Testis (tissue), 3 donors: ENCODE results near the gene RPE. TPM values are rescaled to one million over a fixed set of nuclear protein-coding genes. Genes with fewer than 3 reads are reported as not detected.

Source experiments
- DNase-seq: peaks from one replicate; pipeline ENCODE4 v3.0.0-alpha.2; 2019
- H3K27ac ChIP-seq, 2 donors: fragments of 200-600 bp; sonication (generic); one replicate each; pipeline ENCODE4 v1.5.1; 2019
- H3K27me3 ChIP-seq: fragments of 200-600 bp; sonication (generic); one replicate; pipeline ENCODE4 v1.5.1; 2019
- H3K36me3 ChIP-seq: fragments of 200-600 bp; sonication (generic); one replicate; pipeline ENCODE4 v1.5.1; 2017; ENCODE audit warnings: low read depth; ENCODE audit errors: missing control alignments
- H3K4me1 ChIP-seq: fragments of 200-600 bp; sonication (generic); one replicate; pipeline ENCODE4 v1.5.1; 2019
- H3K4me3 ChIP-seq, 2 donors: fragments of 200-600 bp; sonication (generic); one replicate each; pipeline ENCODE4 v1.5.1; 2017 to 2019
- H3K9me3 ChIP-seq: fragments of 200-600 bp; sonication (generic); one replicate; pipeline ENCODE4 v1.5.1; 2017
- POLR2A ChIP-seq: fragments of 450-650 bp; IDR thresholded peaks from one replicate; pipeline ENCODE4 v1.6.1; 2017; ENCODE audit warnings: antibody characterized with exemption, mild to moderate bottlenecking, moderate library complexity
- WGBS, 2 donors: methylation state at CpG; one replicate each; pipeline ENCODE4 v1.1.5; 2018; 5-methylcytosine and 5-hydroxymethylcytosine counted together
- intact Hi-C: fragments of 100-400 bp; cut with DNase I; formaldehyde crosslinking; loops from one replicate; pipeline ENCODE4 v1.15.1; 2023; ENCODE audit warnings: low total_unique reads
- polyA plus RNA-seq: library from polyadenylated mRNA; stranded (reverse); fragments of 350-450 nt; fragmentation: Illumina TruSeq; extraction: RNeasy Lipid Tissue Mini Kit (QIAGEN cat#74804); gene quantifications from one replicate; pipeline ENCODE4 v1.2.3, GENCODE V29; 2014; ENCODE audit warnings: low read depth, low replicate concordance; ENCODE audit not compliant: insufficient read depth
- total RNA-seq, 2 donors: library from RNA; depleted of rRNA; stranded (reverse); fragments of >200 nt; gene quantifications; one replicate each; pipeline ENCODE4 v1.2.3, GENCODE V29; 2016
- TF ChIP-seq, protein P1 (sequence below), 3 experiments: fragments of 450-650 bp in 2 of 3; fragments of 200-600 bp in 1 of 3; sonication (generic) in 1 of 3; IDR thresholded peaks; one replicate each; pipeline ENCODE4 v1.5.1; 2016 to 2019; ENCODE audit warnings: antibody characterized with exemption in 3 of 3, mild to moderate bottlenecking in 2 of 3, moderate library complexity in 1 of 3

Gene RPE
- total and polyA plus RNA-seq, 3 donors from 2014 or later = 26.9 to 58.7 (median 35.9) TPM

DNA sequence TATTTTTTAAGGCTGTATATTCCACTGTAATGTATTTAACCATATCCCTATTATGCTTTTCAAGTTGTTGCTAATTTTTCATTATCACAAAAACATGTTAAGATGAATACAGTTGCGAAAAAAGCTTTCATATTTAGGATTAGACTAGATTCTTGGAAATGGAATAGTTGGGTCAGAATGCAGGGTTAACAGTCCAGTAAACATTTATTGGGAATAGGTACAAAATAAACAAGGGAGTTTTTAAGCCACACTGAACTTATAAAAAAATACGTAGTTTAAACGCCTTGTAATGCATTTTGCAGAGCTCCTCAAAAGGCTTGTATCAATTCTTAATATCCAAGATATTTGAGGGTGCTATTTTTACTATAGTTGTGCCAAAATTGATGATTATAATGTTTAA is 35.6 kb downstream of the RPE start:
- Histone ChIP-seq H3K27ac (no peak overlapping the region), H3K4me1 (no peaks in the 10 kb centered on the region), H3K27me3 (no peaks in the 10 kb centered on the region), H3K36me3 (no peaks in the 10 kb centered on the region), H3K9me3 (no peaks in the 10 kb centered on the region), H3K4me3 (no peak overlapping the region)
- WGBS, 2 donors = 89 to 93% methylated on average over 3 of the region's 3 CpGs
- no peak for DNase-seq
- intact Hi-C loops = no loop called here
- TF ChIP-seq, protein P1, sequence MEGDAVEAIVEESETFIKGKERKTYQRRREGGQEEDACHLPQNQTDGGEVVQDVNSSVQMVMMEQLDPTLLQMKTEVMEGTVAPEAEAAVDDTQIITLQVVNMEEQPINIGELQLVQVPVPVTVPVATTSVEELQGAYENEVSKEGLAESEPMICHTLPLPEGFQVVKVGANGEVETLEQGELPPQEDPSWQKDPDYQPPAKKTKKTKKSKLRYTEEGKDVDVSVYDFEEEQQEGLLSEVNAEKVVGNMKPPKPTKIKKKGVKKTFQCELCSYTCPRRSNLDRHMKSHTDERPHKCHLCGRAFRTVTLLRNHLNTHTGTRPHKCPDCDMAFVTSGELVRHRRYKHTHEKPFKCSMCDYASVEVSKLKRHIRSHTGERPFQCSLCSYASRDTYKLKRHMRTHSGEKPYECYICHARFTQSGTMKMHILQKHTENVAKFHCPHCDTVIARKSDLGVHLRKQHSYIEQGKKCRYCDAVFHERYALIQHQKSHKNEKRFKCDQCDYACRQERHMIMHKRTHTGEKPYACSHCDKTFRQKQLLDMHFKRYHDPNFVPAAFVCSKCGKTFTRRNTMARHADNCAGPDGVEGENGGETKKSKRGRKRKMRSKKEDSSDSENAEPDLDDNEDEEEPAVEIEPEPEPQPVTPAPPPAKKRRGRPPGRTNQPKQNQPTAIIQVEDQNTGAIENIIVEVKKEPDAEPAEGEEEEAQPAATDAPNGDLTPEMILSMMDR (IDR thresholded peaks at IDR 0.05) = no peak
- no peak for TF ChIP-seq POLR2A

DNA sequence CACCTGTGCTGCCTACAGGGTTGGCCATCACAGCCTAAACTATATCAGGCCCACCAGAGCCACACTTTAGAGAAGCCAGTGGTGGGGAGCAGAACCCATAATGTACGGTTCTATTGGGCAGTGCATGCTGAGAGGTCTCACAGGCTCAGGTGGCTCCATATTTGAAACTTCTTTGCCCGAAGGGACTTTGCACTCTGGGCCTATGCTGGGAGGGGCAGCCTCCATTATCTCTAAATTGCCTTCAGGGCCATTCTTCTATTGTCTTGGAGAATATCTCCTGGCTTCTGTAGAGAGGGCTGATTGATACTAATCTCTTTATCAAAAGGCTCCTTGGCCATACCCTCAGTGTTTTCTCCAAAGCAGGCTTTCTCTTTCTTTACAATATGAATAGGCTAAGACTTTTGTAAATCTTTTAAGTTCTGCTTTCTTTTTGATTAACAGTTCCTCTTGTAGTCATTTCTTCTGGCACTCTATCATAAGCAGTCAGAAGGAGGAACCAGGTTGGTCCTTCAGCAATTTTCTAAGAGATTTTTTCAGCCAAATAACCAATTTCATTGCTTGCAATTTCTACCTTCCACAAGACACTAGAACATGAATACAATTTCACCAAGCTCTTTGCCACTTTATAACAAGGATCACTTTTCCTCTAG is 44.5 kb downstream of the RPE start:
- no peaks in the 10 kb centered on the region for H3K27me3 ChIP-seq
- H3K4me3 ChIP-seq = no peak overlapping the region
- no peak overlapping the region for H3K27ac ChIP-seq
- intact Hi-C loops = no loop called here
- no peaks in the 10 kb centered on the region for H3K36me3 ChIP-seq
- DNase-seq = no peak
- no peaks in the 10 kb centered on the region for H3K9me3 ChIP-seq
- no peak for TF ChIP-seq POLR2A
- TF ChIP-seq, protein P1 (IDR thresholded peaks at IDR 0.05) = no peak
- H3K4me1 ChIP-seq = no peaks in the 10 kb centered on the region
- 84 to 100% methylated on average over 2 of the region's 2 CpGs for WGBS, 2 donors

DNA sequence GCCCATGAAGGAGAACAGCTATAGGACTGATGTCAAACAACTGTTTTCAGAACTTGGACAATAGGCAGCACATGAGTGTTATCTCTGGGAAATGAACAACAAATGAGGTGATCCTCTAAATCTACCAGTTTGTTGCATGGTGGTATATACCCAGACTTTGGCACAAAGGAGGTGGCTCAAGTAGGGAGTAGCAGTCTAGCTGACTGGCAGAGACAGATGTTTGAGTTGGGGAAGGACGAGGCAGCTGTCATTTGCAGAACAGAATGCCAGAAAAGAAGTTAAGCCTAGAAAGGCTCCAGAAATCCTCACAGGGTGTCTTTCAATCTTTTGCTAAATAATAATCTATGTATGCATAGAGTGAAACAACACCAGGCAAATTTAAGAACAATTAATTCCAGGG is 47.4 kb downstream of the RPE start:
- Histone ChIP-seq H3K4me3 (no peak overlapping the region), H3K27ac (no peak overlapping the region), H3K27me3 (no peaks in the 10 kb centered on the region), H3K36me3 (no peaks in the 10 kb centered on the region), H3K4me1 (no peaks in the 10 kb centered on the region), H3K9me3 (no peaks in the 10 kb centered on the region)
- TF ChIP-seq, protein P1 (IDR thresholded peaks at IDR 0.05) = no peak
- no peak for TF ChIP-seq POLR2A
- intact Hi-C loops = no loop called here
- 83 to 97% methylated on average over 1 of the region's 1 CpG for WGBS, 2 donors
- DNase-seq = no peak

DNA sequence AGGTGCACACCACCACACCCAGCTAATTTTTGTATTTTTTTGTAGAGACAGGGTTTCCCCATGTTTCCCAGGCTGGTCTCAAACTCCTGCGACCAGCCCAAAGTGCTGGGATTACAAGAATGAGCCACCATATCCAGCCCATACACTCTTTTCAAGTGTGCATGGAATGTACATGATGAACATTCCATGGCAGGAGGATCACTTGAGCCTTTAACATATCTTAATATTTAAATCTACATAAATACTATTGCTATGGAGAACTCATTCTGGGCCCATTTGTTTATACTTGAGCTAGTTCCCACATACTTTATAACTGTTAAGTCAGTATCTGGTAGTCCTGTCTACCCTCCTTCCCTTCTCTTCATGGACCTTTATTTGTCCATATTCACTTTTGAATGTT is 48.4 kb downstream of the RPE start:
- no peak overlapping the region for H3K27ac ChIP-seq
- no peaks in the 10 kb centered on the region for H3K4me1 ChIP-seq
- DNase-seq = no peak
- H3K36me3 ChIP-seq = no peaks in the 10 kb centered on the region
- intact Hi-C loops = no loop called here
- no peaks in the 10 kb centered on the region for H3K9me3 ChIP-seq
- H3K4me3 ChIP-seq = no peak overlapping the region
- TF ChIP-seq POLR2A = no peak
- TF ChIP-seq, protein P1 (IDR thresholded peaks at IDR 0.05) = no peak
- WGBS, 2 donors = 92 to 95% methylated on average over 1 of the region's 1 CpG
- H3K27me3 ChIP-seq = no peaks in the 10 kb centered on the region

DNA sequence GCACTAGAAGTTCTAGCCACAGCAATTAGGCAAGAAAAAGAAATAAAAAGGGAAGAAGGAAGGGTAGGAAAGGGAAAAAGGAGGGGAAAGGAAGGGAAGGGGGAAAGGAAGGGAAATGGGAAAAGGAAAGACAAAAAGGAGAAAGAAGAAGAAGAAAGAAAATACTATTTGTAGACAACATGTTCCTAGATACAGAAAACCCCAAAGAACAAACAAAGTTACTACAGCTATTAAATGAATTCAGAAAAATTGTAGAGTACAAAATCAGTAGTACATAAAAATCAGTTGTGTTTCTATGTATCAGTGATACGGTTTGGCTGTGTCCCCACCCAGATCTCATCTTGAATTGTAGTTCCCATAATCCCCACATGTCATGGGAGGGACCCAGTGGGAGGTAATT is 52.3 kb downstream of the RPE start:
- H3K27me3 ChIP-seq = no peaks in the 10 kb centered on the region
- TF ChIP-seq POLR2A = no peak
- TF ChIP-seq, protein P1 (IDR thresholded peaks at IDR 0.05) = no peak
- H3K4me1 ChIP-seq = no peaks in the 10 kb centered on the region
- H3K27ac ChIP-seq = no peak overlapping the region
- intact Hi-C loops = no loop called here
- no peaks in the 10 kb centered on the region for H3K36me3 ChIP-seq
- H3K4me3 ChIP-seq = no peak overlapping the region
- DNase-seq = no peak
- WGBS, 2 donors = 93 to 100% methylated on average over 1 of the region's 1 CpG
- H3K9me3 ChIP-seq = no peaks in the 10 kb centered on the region
